NCI-H2171 (cell line): ENCODE results near the gene PNPLA8.
"Not testable (repeated sequence)": the region's sequence is repeated elsewhere in the genome, so short reads cannot be mapped to it uniquely, and the experiment has no call there.

Source experiments
- DNase-seq: peaks from one replicate; lab custom pipeline; 2025; lab: John Stamatoyannopoulos, UW

Gene PNPLA8

GRCh38 chr7:108533712-108534111 is 7.8 kb upstream of the PNPLA8 start:
- DNase-seq, result no peak

GRCh38 chr7:108529341-108529740 is 3.4 kb upstream of the PNPLA8 start:
- no peak for DNase-seq

- no peak for DNase-seq
These were observed 2.3 kb upstream of the PNPLA8 start for GRCh38 chr7:108528183-108528712.

- no peak for DNase-seq
These were observed 758 bp upstream of the PNPLA8 start for GRCh38 chr7:108526768-108527017.

GRCh38 chr7:108525327-108525984 is 479 bp downstream of the PNPLA8 start:
- peak; percentile 81 for DNase-seq

- DNase-seq, result no peak
These were observed 3.2 kb downstream of the PNPLA8 start for GRCh38 chr7:108522780-108523179.

GRCh38 chr7:108517951-108518350 is 8.0 kb downstream of the PNPLA8 start:
- DNase-seq, result no peak

GRCh38 chr7:108515630-108516029 is 10.3 kb downstream of the PNPLA8 start:
- DNase-seq, result no peak

GRCh38 chr7:108515013-108515412 is 10.9 kb downstream of the PNPLA8 start:
- DNase-seq, result no peak

GRCh38 chr7:108511939-108512338 is 14.0 kb downstream of the PNPLA8 start:
- no peak for DNase-seq

- DNase-seq, result not testable (repeated sequence)
These were observed 21.4 kb downstream of the PNPLA8 start for GRCh38 chr7:108504576-108504975.

- peak; percentile 70 for DNase-seq
These were observed 22.6 kb downstream of the PNPLA8 start for GRCh38 chr7:108503112-108504026.

GRCh38 chr7:108499566-108499965 is 26.4 kb downstream of the PNPLA8 start:
- no peak for DNase-seq

GRCh38 chr7:108498481-108498880 is 27.5 kb downstream of the PNPLA8 start:
- no peak for DNase-seq

- DNase-seq, result peak; percentile 55
These were observed 28.7 kb downstream of the PNPLA8 start for GRCh38 chr7:108497082-108497725.

- no peak for DNase-seq
These were observed 33.2 kb downstream of the PNPLA8 start for GRCh38 chr7:108492742-108493141.

GRCh38 chr7:108488768-108489538 is 37.0 kb downstream of the PNPLA8 start:
- no peak for DNase-seq

- no peak for DNase-seq
These were observed 38.3 kb downstream of the PNPLA8 start for GRCh38 chr7:108487646-108488045.

- no peak for DNase-seq
These were observed 39.5 kb downstream of the PNPLA8 start for GRCh38 chr7:108486291-108486966.

GRCh38 chr7:108484137-108484536 is 41.8 kb downstream of the PNPLA8 start:
- DNase-seq, result no peak

GRCh38 chr7:108480311-108480710 is 45.6 kb downstream of the PNPLA8 start:
- DNase-seq, result no peak
